ENCODE measurements around the gene MPEG1. TPM values are rescaled to one million over a fixed set of nuclear protein-coding genes. Genes with fewer than 3 reads are reported as not detected.

The MPEG1 gene
- total RNA-seq, 1 donor, result 84.1 TPM

- Histone ChIP-seq H3K4me3 (ENCODE audit: low read length) (peak overlapping the region; percentile 54), H3K27me3 (ENCODE audit: insufficient read depth, low read length) (peaks cover 4% of the 10 kb centered on the region), H3K9me3 (ENCODE audit: low read depth, low read length) (no peaks in the 10 kb centered on the region), H3K4me1 (ENCODE audit: insufficient read depth, low read length) (peaks cover 25% of the 10 kb centered on the region)
Observed at GRCh38 chr11:59173080-59173963, 39.4 kb downstream of the MPEG1 start.

- Histone ChIP-seq H3K9me3 (ENCODE audit: low read depth, low read length) (no peaks in the 10 kb centered on the region), H3K27me3 (ENCODE audit: insufficient read depth, low read length) (peaks cover 4% of the 10 kb centered on the region), H3K4me1 (ENCODE audit: insufficient read depth, low read length) (peaks cover 25% of the 10 kb centered on the region), H3K4me3 (ENCODE audit: low read length) (peak overlapping the region; percentile 54)
Observed at GRCh38 chr11:59172345-59173079, 40.2 kb downstream of the MPEG1 start.

- Histone ChIP-seq H3K4me1 (ENCODE audit: insufficient read depth, low read length) (peaks cover 25% of the 10 kb centered on the region), H3K9me3 (ENCODE audit: low read depth, low read length) (no peaks in the 10 kb centered on the region), H3K4me3 (ENCODE audit: low read length) (peak within 1 kb of the TSS; percentile 54), H3K27me3 (ENCODE audit: insufficient read depth, low read length) (peaks cover 4% of the 10 kb centered on the region)
Observed at GRCh38 chr11:59171508-59172322, 41.0 kb downstream of the MPEG1 start, which contains the start of gene DTX4. TSS of gene DTX4 (plus strand) at chr11:59172132. CDS start at chr11:59172596, 464 bp downstream.

- no peaks in the 10 kb centered on the region for H3K4me1 ChIP-seq (ENCODE audit: insufficient read depth, low read length)
- no peak overlapping the region for H3K4me3 ChIP-seq (ENCODE audit: low read length)
- H3K9me3 ChIP-seq (ENCODE audit: low read depth, low read length), result no peaks in the 10 kb centered on the region
- no peaks in the 10 kb centered on the region for H3K27me3 ChIP-seq (ENCODE audit: insufficient read depth, low read length)
Observed at GRCh38 chr11:59164028-59164427, 48.7 kb downstream of the MPEG1 start.

Other genes starting within 250 kb of the MPEG1 start
- gene GLYATL1B, start 126.6 kb downstream of the MPEG1 start, total RNA-seq, result not detected
- 3.3 TPM for gene FAM111B, start 105.7 kb downstream of the MPEG1 start, total RNA-seq
- gene FAM111A, start 70.1 kb downstream of the MPEG1 start, total RNA-seq, result 29.4 TPM
- gene DTX4, start 40.8 kb downstream of the MPEG1 start, total RNA-seq, result 5.2 TPM
- 0.10 TPM for gene OR5AN1, start 146.0 kb upstream of the MPEG1 start, total RNA-seq
- not detected for gene OR5A2, start 213.5 kb upstream of the MPEG1 start, total RNA-seq
- under 0.01 TPM for gene OR5A1, start 223.5 kb upstream of the MPEG1 start, total RNA-seq
- gene OR4D6, start 244.0 kb upstream of the MPEG1 start, total RNA-seq, result not detected

All from mononuclear cell (primary cell).